Astrocyte (in vitro differentiated cells and primary cell): ENCODE data around the gene CFAP97. TPM values are rescaled to one million over a fixed set of nuclear protein-coding genes. Genes with fewer than 3 reads are reported as not detected.

Source experiments
- DNase-seq: peaks from one replicate; pipeline ENCODE4 v3.0.0-alpha.2; 2010; ENCODE audit warnings: low read depth
- FAIRE-seq: peaks from 2 replicates; lab custom pipeline; 2011; peaks lifted over from hg19 to GRCh38; lab: Jason Lieb, UNC
- H2AFZ ChIP-seq: 2 replicates; pipeline ENCODE4 v1.6.0; 2012; ENCODE audit warnings: low read depth, low read length, inconsistent platforms
- H3K27ac ChIP-seq: 2 replicates; pipeline ENCODE4 v1.5.1; 2011; ENCODE audit warnings: low read depth, low read length, inconsistent platforms
- H3K27me3 ChIP-seq: 2 replicates; pipeline ENCODE4 v1.6.0; 2011; ENCODE audit warnings: low read length, inconsistent platforms; ENCODE audit not compliant: insufficient read depth
- H3K36me3 ChIP-seq: 2 replicates; pipeline ENCODE4 v1.5.1; 2011; ENCODE audit warnings: low read length, inconsistent platforms; ENCODE audit not compliant: insufficient read depth
- H3K4me1 ChIP-seq: 2 replicates; pipeline ENCODE4 v1.5.1; 2011; ENCODE audit warnings: low read length, inconsistent platforms; ENCODE audit not compliant: insufficient read depth
- H3K4me2 ChIP-seq: 2 replicates; pipeline ENCODE4 v1.6.0; 2012; ENCODE audit warnings: low read length, inconsistent platforms
- H3K4me3 ChIP-seq: 2 replicates; pipeline ENCODE4 v1.5.1; 2011; ENCODE audit warnings: low read depth, mild to moderate bottlenecking, low read length, inconsistent platforms; ENCODE audit not compliant: insufficient read depth
- H3K79me2 ChIP-seq: 2 replicates; pipeline ENCODE4 v1.6.0; 2012; ENCODE audit warnings: mild to moderate bottlenecking, low read length, inconsistent platforms; ENCODE audit not compliant: insufficient read depth
- H3K9ac ChIP-seq: 2 replicates; pipeline ENCODE4 v1.6.0; 2012; ENCODE audit warnings: mild to moderate bottlenecking, low read length, inconsistent platforms
- H3K9me3 ChIP-seq: 2 replicates; pipeline ENCODE4 v1.5.1; 2012; ENCODE audit warnings: low read depth, mild to moderate bottlenecking, low read length, inconsistent platforms; ENCODE audit not compliant: insufficient read depth
- H4K20me1 ChIP-seq: 2 replicates; pipeline ENCODE4 v1.6.0; 2012; ENCODE audit warnings: low read length, inconsistent platforms; ENCODE audit not compliant: insufficient read depth
- H3K27ac Mint-ChIP-seq: one replicate; pipeline ENCODE4 v1.8.0; 2021; ENCODE audit warnings: mild to moderate bottlenecking, mixed read lengths; ENCODE audit not compliant: unreplicated experiment
- H3K27me3 Mint-ChIP-seq: one replicate; pipeline ENCODE4 v1.8.0; 2021; ENCODE audit warnings: low read depth, mixed read lengths; ENCODE audit not compliant: unreplicated experiment
- H3K36me3 Mint-ChIP-seq: one replicate; pipeline ENCODE4 v1.8.0; 2021; ENCODE audit warnings: low read depth, mixed read lengths; ENCODE audit not compliant: unreplicated experiment
- H3K4me1 Mint-ChIP-seq: one replicate; pipeline ENCODE4 v1.8.0; 2021; ENCODE audit warnings: low read depth, mixed read lengths; ENCODE audit not compliant: unreplicated experiment
- H3K4me3 Mint-ChIP-seq: one replicate; pipeline ENCODE4 v1.8.0; 2021; ENCODE audit warnings: mild to moderate bottlenecking, moderate library complexity, mixed read lengths; ENCODE audit not compliant: unreplicated experiment
- H3K9me3 Mint-ChIP-seq: one replicate; pipeline ENCODE4 v1.8.0; 2021; ENCODE audit warnings: mild to moderate bottlenecking, mixed read lengths; ENCODE audit not compliant: unreplicated experiment
- CTCF ChIP-seq: IDR thresholded peaks from 2 replicates; pipeline ENCODE4 v1.5.1; 2011; ENCODE audit warnings: low read depth, mild to moderate bottlenecking, inconsistent platforms, low read length, moderate library complexity; ENCODE audit not compliant: insufficient read depth
- EZH2 ChIP-seq: IDR thresholded peaks from 2 replicates; pipeline ENCODE4 v1.6.1; 2012; ENCODE audit warnings: mild to moderate bottlenecking, low read length, inconsistent platforms; ENCODE audit not compliant: insufficient read depth
- total RNA-seq: library from RNA; stranded (reverse); gene quantifications from 2 replicates; pipeline ENCODE4 v1.2.1, GENCODE V29; 2021

Gene CFAP97
- total RNA-seq, 1 donor from 2014 or later = 22.7 TPM

DNA sequence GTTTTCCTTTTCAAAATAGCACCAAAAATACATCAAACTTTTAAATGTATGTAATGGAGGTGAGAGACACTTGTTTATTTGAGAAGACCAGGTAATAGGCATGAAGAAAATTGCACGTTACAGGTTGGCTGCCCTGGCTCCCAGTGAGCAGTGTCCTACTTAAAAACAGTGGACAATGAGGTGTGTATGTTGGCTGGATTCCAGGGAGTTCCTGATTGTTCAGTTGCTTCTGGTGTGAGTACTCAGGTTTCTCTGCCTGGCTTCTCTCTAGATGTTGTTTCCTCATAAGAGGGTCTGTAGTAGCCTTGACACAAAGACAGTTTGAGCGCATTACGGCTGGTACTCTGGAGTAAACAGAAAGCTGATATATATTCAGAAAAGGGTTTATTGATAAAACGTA, 35.0 kb upstream of the CFAP97 start:
- Mint-ChIP-seq H3K36me3 (peaks cover 14% of the 10 kb centered on the region), H3K9me3 (peaks cover 5% of the 10 kb centered on the region), H3K4me1 (peaks cover 11% of the 10 kb centered on the region), H3K27me3 (no peaks in the 10 kb centered on the region), H3K27ac (no peak overlapping the region), H3K4me3 (no peak overlapping the region)
- H3K4me2 ChIP-seq = peak overlapping the region; percentile 45
- peaks cover 17% of the 10 kb centered on the region for H4K20me1 ChIP-seq
- no peak overlapping the region for H3K9ac ChIP-seq
- peaks cover 8% of the 10 kb centered on the region for H3K4me1 ChIP-seq
- H3K4me3 ChIP-seq = no peak overlapping the region
- FAIRE-seq (no peak), DNase-seq (peak; percentile 23)
- H3K79me2 ChIP-seq = peaks cover 54% of the 10 kb centered on the region
- peaks cover 3% of the 10 kb centered on the region for H3K36me3 ChIP-seq
- no peak overlapping the region for H2AFZ ChIP-seq
- H3K27me3 ChIP-seq = no peaks in the 10 kb centered on the region
- H3K9me3 ChIP-seq = no peaks in the 10 kb centered on the region
- TF ChIP-seq CTCF = no peak
- TF ChIP-seq EZH2 = no peak
- H3K27ac ChIP-seq = peak overlapping the region; percentile 67

GRCh38 chr4:185238215-185238681, 34.4 kb upstream of the CFAP97 start:
- H3K4me2 ChIP-seq = peak overlapping the region; percentile 45
- peaks cover 14% of the 10 kb centered on the region for H3K36me3 Mint-ChIP-seq
- no peaks in the 10 kb centered on the region for H3K27me3 ChIP-seq
- no peak overlapping the region for H2AFZ ChIP-seq
- no peaks in the 10 kb centered on the region for H3K9me3 ChIP-seq
- peak overlapping the region; percentile 67 for H3K27ac ChIP-seq
- DNase-seq (peak; percentile 83), FAIRE-seq (no peak)
- H3K27me3 Mint-ChIP-seq = no peaks in the 10 kb centered on the region
- peaks cover 50% of the 10 kb centered on the region for H3K79me2 ChIP-seq
- H3K9ac ChIP-seq = no peak overlapping the region
- H4K20me1 ChIP-seq = peaks cover 17% of the 10 kb centered on the region
- peaks cover 5% of the 10 kb centered on the region for H3K9me3 Mint-ChIP-seq
- TF ChIP-seq CTCF (no peak), EZH2 (no peak)
- no peak overlapping the region for H3K4me3 Mint-ChIP-seq
- no peak overlapping the region for H3K27ac Mint-ChIP-seq
- peaks cover 8% of the 10 kb centered on the region for H3K4me1 ChIP-seq
- H3K4me3 ChIP-seq = no peak overlapping the region
- peaks cover 11% of the 10 kb centered on the region for H3K4me1 Mint-ChIP-seq
- peaks cover 3% of the 10 kb centered on the region for H3K36me3 ChIP-seq

- no peak overlapping the region for H3K27ac Mint-ChIP-seq
Measured at GRCh38 chr4:185237175-185237574, 33.4 kb upstream of the CFAP97 start.

More at GRCh38 chr4:185237175-185237574, 33.4 kb upstream of the CFAP97 start:
- Histone ChIP-seq H2AFZ (no peak overlapping the region), H3K4me1 (peaks cover 15% of the 10 kb centered on the region), H3K27me3 (no peaks in the 10 kb centered on the region), H3K4me2 (peak overlapping the region; percentile 37), H3K79me2 (peaks cover 47% of the 10 kb centered on the region), H3K9me3 (no peaks in the 10 kb centered on the region), H4K20me1 (peaks cover 17% of the 10 kb centered on the region), H3K27ac (peak overlapping the region; percentile 5), H3K4me3 (no peak overlapping the region), H3K36me3 (peaks cover 3% of the 10 kb centered on the region), H3K9ac (no peak overlapping the region)
- DNase-seq = no peak
- H3K9me3 Mint-ChIP-seq = peaks cover 5% of the 10 kb centered on the region
- TF ChIP-seq CTCF = no peak
- no peak for TF ChIP-seq EZH2
- peaks cover 14% of the 10 kb centered on the region for H3K36me3 Mint-ChIP-seq
- no peak for FAIRE-seq
- no peak overlapping the region for H3K4me3 Mint-ChIP-seq
- peaks cover 13% of the 10 kb centered on the region for H3K4me1 Mint-ChIP-seq
- H3K27me3 Mint-ChIP-seq = no peaks in the 10 kb centered on the region
